Tibial artery (tissue), 4 donors: ENCODE results near the gene PARP9.

ENCODE experiments used
- DNase-seq, 2 donors: peaks; one replicate each; pipeline ENCODE4 v3.0.0-alpha.2; 2019
- H3K27ac ChIP-seq, 2 donors: fragments of 200-600 bp; sonication (generic) in 1 of 2; 1 replicate in 1 of 2; 2 replicates in 1 of 2; pipeline ENCODE4 v1.5.1; 2018 to 2019; ENCODE audit warnings: mild to moderate bottlenecking in 1 of 2
- H3K27me3 ChIP-seq, 2 donors: fragments of 200-600 bp; sonication (generic) in 1 of 2; one replicate each; pipeline versions ENCODE4 v1.5.1 to v1.6.0; 2016 to 2019
- H3K36me3 ChIP-seq, 3 donors: fragments of 200-600 bp; sonication (generic) in 2 of 3; one replicate each; pipeline ENCODE4 v1.5.1; 2016 to 2019; ENCODE audit warnings: mild to moderate bottlenecking in 2 of 3
- H3K4me1 ChIP-seq, 4 donors: fragments of 200-600 bp; sonication (generic) in 2 of 4; 1 replicate in 3 of 4; 2 replicates in 1 of 4; pipeline ENCODE4 v1.5.1; 2016 to 2019
- H3K4me3 ChIP-seq, 2 donors: fragments of 200-600 bp; sonication (generic) in 1 of 2; 1 replicate in 1 of 2; 2 replicates in 1 of 2; pipeline ENCODE4 v1.5.1; 2018 to 2019; ENCODE audit warnings: mild to moderate bottlenecking in 2 of 2
- H3K9me3 ChIP-seq, 3 donors: fragments of 200-600 bp; sonication (generic) in 1 of 3; one replicate each; pipeline ENCODE4 v1.5.1; 2016 to 2019
- intact Hi-C: fragments of 100-400 bp; cut with DNase I; formaldehyde crosslinking; loops from one replicate; pipeline ENCODE4 v1.15.0; 2023; ENCODE audit warnings: low total_unique reads
- TF ChIP-seq, protein P1 (sequence below), 2 experiments: fragments of 200-600 bp in 1 of 2; fragments of 450-650 bp in 1 of 2; IDR thresholded peaks; one replicate each; pipeline ENCODE4 v1.5.1; 2017 to 2019; ENCODE audit warnings: antibody characterized with exemption in 2 of 2, mild to moderate bottlenecking in 1 of 2, moderate library complexity in 1 of 2

PARP9 gene

GRCh38 chr3:122484985-122485384, 79.1 kb downstream of the PARP9 start:
- peaks cover 0 to 11% (median 2%) of the 10 kb centered on the region in 4 donors for H3K4me1 ChIP-seq
- TF ChIP-seq, protein P1, sequence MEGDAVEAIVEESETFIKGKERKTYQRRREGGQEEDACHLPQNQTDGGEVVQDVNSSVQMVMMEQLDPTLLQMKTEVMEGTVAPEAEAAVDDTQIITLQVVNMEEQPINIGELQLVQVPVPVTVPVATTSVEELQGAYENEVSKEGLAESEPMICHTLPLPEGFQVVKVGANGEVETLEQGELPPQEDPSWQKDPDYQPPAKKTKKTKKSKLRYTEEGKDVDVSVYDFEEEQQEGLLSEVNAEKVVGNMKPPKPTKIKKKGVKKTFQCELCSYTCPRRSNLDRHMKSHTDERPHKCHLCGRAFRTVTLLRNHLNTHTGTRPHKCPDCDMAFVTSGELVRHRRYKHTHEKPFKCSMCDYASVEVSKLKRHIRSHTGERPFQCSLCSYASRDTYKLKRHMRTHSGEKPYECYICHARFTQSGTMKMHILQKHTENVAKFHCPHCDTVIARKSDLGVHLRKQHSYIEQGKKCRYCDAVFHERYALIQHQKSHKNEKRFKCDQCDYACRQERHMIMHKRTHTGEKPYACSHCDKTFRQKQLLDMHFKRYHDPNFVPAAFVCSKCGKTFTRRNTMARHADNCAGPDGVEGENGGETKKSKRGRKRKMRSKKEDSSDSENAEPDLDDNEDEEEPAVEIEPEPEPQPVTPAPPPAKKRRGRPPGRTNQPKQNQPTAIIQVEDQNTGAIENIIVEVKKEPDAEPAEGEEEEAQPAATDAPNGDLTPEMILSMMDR (IDR thresholded peaks at IDR 0.05), result no peak
- H3K27ac ChIP-seq, result no peak overlapping the region
- H3K9me3 ChIP-seq, result no peaks in the 10 kb centered on the region
- peaks cover 0 to 7% (median 0%) of the 10 kb centered on the region in 3 donors for H3K36me3 ChIP-seq
- no peak overlapping the region for H3K4me3 ChIP-seq
- intact Hi-C loops, result no loop called here
- H3K27me3 ChIP-seq, result no peaks in the 10 kb centered on the region
- no peak for DNase-seq

DNA sequence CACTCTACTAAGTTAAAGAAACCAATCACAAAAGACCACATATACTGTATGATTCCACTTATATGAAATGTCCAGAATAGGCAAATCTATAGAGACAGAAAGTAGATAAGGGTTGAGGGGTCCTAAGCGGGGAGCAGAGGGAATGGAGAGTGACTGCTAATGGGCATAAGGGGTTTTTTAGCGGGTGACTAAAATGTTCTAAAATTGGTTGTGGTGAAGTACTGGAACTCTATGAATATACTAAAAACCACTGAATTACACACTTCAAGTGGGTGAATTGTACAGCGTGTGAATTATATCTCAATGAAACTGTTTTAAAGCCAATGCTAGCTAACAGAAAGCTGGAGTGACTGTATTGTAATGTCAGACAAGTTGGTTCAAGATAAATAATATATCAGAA, 82.7 kb downstream of the PARP9 start:
- Histone ChIP-seq H3K4me3 (no peak overlapping the region), H3K27ac (no peak overlapping the region), H3K27me3 (no peaks in the 10 kb centered on the region), H3K36me3 (no peaks in the 10 kb centered on the region), H3K9me3 (no peaks in the 10 kb centered on the region), H3K4me1 (peaks cover 0 to 12% (median 2%) of the 10 kb centered on the region in 4 donors)
- intact Hi-C loops, result no loop called here
- DNase-seq, result no peak
- TF ChIP-seq, protein P1 (IDR thresholded peaks at IDR 0.05), result no peak
